ENCODE data around the gene KIF18B. TPM values are rescaled to one million over a fixed set of nuclear protein-coding genes. Genes with fewer than 3 reads are reported as not detected.

Gene KIF18B
- polyA plus RNA-seq, 1 experiment: 2.4 TPM

DNA sequence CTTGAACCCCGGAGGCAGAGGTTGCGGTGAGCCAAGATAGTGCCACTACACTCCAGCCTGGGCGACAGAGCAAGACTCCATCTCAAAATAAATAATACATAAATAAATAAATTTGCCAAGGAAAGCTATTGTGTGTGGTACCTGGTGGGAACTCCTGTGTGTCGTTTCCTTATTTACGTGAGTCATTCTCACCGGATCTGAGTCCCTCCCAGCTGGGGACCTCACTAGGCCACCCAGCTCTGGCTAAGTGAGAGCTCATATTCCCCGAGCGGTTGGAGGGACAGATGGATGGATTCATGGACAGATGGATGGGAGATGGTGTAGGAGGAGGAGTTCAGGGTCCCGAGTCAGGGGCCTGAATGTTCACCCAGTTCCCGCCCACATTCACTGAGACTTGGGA, 43.4 kb upstream of the KIF18B start:
- no peak for DNase-seq (ENCODE audit: low read depth, low spot score)
- peaks cover 11% of the 10 kb centered on the region for H3K27me3 ChIP-seq (ENCODE audit: control insufficient read depth, insufficient read depth, low read length)
- H3K4me3 ChIP-seq (ENCODE audit: low read depth, low read length): no peak overlapping the region
- H3K27ac ChIP-seq (ENCODE audit: low read depth, low read length): no peak overlapping the region
- no peaks in the 10 kb centered on the region; the same call in 1 of the 2 replicates for H3K9me3 ChIP-seq (ENCODE audit: control insufficient read depth, insufficient read depth, low read length)
- TF ChIP-seq, protein P1, sequence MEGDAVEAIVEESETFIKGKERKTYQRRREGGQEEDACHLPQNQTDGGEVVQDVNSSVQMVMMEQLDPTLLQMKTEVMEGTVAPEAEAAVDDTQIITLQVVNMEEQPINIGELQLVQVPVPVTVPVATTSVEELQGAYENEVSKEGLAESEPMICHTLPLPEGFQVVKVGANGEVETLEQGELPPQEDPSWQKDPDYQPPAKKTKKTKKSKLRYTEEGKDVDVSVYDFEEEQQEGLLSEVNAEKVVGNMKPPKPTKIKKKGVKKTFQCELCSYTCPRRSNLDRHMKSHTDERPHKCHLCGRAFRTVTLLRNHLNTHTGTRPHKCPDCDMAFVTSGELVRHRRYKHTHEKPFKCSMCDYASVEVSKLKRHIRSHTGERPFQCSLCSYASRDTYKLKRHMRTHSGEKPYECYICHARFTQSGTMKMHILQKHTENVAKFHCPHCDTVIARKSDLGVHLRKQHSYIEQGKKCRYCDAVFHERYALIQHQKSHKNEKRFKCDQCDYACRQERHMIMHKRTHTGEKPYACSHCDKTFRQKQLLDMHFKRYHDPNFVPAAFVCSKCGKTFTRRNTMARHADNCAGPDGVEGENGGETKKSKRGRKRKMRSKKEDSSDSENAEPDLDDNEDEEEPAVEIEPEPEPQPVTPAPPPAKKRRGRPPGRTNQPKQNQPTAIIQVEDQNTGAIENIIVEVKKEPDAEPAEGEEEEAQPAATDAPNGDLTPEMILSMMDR (IDR thresholded peaks at IDR 0.05; ENCODE audit: low read depth, low read length): no peak
- ChIA-PET POLR2A (interaction anchor here (1.1 kb wide), 1 partner anchor 9 kb away, joined by 3 read pairs; no protein-coding TSS in a partner anchor), CTCF (interaction anchor here (1.2 to 1.4 kb wide), 2 partner anchors 28 to 207 kb away, joined by 3 to 6 read pairs; no protein-coding TSS in a partner anchor)

DNA sequence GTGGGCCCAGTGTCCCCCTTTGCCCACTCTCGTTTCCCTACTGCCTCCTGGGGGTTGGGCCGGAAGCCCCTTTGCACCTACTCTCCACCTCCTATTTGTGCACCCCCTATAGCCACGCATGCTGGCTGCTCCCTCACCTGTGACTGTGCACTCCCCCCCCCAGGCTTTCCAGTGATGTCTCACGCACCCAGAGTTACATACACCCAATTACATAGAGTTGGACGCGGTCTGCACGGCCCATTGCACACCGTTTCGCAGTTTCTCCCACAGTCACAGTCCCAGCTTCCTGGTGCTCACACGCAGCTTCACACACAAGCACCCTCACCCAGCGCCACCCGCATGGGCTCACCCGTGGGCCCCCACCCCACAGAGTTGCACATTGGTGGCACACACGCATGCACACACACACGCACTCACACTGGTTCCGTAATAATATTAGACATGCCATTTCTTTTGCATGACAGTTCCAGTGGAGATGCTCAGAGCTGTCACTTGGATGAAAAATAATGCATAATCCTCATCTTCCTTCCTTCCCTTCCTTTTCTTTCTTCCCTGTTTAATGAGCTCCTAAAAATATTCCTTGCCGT, 42.1 kb upstream of the KIF18B start:
- TF ChIP-seq, protein P1 (IDR thresholded peaks at IDR 0.05; ENCODE audit: low read depth, low read length): no peak
- no peak for DNase-seq (ENCODE audit: low read depth, low spot score)
- no peak overlapping the region for H3K4me3 ChIP-seq (ENCODE audit: low read depth, low read length)
- H3K27me3 ChIP-seq (ENCODE audit: control insufficient read depth, insufficient read depth, low read length): peaks cover 2% of the 10 kb centered on the region
- H3K27ac ChIP-seq (ENCODE audit: low read depth, low read length): no peak overlapping the region
- no peaks in the 10 kb centered on the region; the same call in 1 of the 2 replicates for H3K9me3 ChIP-seq (ENCODE audit: control insufficient read depth, insufficient read depth, low read length)
- POLR2A ChIA-PET: no interaction called here
- CTCF ChIA-PET: no interaction called here

DNA sequence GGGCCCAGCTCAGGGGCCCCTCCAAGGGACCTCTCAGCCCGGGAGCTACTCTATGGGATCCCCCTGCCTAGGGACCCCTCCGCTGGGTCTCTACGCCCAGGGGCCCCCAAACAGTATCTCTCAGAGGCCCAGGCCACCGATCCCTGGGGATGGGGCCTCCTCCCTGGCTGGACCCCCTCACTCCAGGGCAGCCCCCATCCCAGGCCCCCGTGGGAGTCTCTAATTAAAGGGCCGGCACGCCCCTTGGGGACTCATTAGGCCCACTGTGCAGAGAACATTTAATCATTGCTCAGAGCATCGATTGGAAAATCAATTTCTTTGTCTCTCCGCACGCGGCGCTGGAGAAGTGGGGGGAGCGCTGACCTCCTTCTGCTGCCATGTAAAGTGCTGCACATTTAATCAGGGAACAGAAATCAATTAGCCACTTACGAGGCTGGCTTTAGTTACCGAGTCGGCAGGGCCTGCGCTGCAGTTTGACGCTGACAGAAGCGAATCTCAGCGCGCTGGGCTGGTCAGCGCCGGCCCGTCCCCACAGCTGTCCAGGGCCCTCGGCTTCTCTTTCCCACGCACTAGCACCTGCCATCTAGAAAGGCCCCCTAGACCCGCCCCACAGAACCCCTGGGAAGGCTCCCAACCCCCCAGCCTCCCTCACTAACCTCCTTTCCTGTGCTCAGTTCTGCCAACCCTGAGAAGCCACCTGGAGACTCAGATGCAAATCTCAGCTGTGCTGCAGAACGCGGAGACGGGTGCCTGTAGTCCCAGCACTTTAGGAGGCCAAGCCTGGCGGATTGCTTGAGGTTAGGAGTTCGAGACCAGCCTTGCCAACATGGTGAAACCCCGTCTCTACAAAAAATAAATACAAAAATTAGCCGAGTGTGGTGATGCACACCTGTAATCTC, 40.7 kb upstream of the KIF18B start:
- no peak for DNase-seq (ENCODE audit: low read depth, low spot score)
- Histone ChIP-seq H3K27me3 (ENCODE audit: control insufficient read depth, insufficient read depth, low read length) (no peaks in the 10 kb centered on the region), H3K27ac (ENCODE audit: low read depth, low read length) (no peak overlapping the region), H3K9me3 (ENCODE audit: control insufficient read depth, insufficient read depth, low read length) (no peaks in the 10 kb centered on the region; the same call in 1 of the 2 replicates), H3K4me3 (ENCODE audit: low read depth, low read length) (no peak overlapping the region)
- CTCF ChIA-PET: interaction anchor here (0.6 kb wide), 1 partner anchor 20 kb away, joined by 4 read pairs; the partner anchor contains the start of gene C1QL1
- TF ChIP-seq, protein P1 (IDR thresholded peaks at IDR 0.05; ENCODE audit: low read depth, low read length): no peak
- POLR2A ChIA-PET: no interaction called here

DNA sequence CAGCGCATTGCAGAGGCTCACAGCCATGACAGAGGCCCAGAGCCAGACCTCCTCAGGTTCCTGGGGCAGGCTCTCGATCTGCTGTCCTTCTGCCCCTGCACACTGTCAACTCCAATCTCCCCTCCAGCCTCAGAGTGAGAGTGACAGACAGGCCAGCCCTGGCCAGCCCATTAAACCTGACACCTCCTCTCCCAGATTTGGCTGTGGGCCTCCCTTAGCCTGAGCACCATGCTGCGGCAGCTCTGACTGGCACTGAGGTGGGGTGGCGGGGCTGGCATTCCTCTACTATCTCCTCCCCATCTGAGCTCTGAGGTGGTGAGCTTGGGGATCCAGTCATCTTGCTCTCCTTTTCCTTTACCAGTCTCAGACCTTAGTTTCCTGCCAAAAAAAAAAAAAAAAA, 36.0 kb upstream of the KIF18B start:
- no peak overlapping the region for H3K27ac ChIP-seq (ENCODE audit: low read depth, low read length)
- POLR2A ChIA-PET: no interaction called here
- no peaks in the 10 kb centered on the region for H3K27me3 ChIP-seq (ENCODE audit: control insufficient read depth, insufficient read depth, low read length)
- DNase-seq (ENCODE audit: low read depth, low spot score): no peak
- no peaks in the 10 kb centered on the region; the same call in 1 of the 2 replicates for H3K9me3 ChIP-seq (ENCODE audit: control insufficient read depth, insufficient read depth, low read length)
- CTCF ChIA-PET: interaction anchor here (1.2 kb wide), 1 partner anchor 39 kb away, joined by 3 read pairs; no protein-coding TSS in a partner anchor
- no peak overlapping the region for H3K4me3 ChIP-seq (ENCODE audit: low read depth, low read length)
- TF ChIP-seq, protein P1 (IDR thresholded peaks at IDR 0.05; ENCODE audit: low read depth, low read length): no peak
